Islet of Langerhans (tissue), 1 donor: ENCODE results near the gene OGG1.

Experiments used
- FAIRE-seq: peaks from one replicate; lab custom pipeline; 2011; peaks lifted over from hg19 to GRCh38; lab: Jason Lieb, UNC

Gene OGG1

GRCh38 chr3:9786209-9786739 lies 36.5 kb downstream of the OGG1 start:
- FAIRE-seq, result no peak

- no peak for FAIRE-seq
These were observed 37.3 kb downstream of the OGG1 start for GRCh38 chr3:9786825-9787669.

GRCh38 chr3:9787714-9788113 lies 38.0 kb downstream of the OGG1 start:
- no peak for FAIRE-seq

GRCh38 chr3:9791127-9791526 lies 41.4 kb downstream of the OGG1 start:
- FAIRE-seq, result no peak

- no peak for FAIRE-seq
These were observed 42.1 kb downstream of the OGG1 start for GRCh38 chr3:9791790-9792404.

GRCh38 chr3:9792405-9793160 lies 42.8 kb downstream of the OGG1 start, which contains the start of the genes ARPC4 and TADA3:
ARPC4 (plus strand) TSS chr3:9793082; CDS start chr3:9793122, 40 bp downstream.
TADA3 (minus strand) TSS chr3:9792473; CDS start chr3:9791466, 1,007 bp downstream.
- FAIRE-seq, result no peak

GRCh38 chr3:9793161-9793781 lies 43.5 kb downstream of the OGG1 start:
- FAIRE-seq, result no peak

- no peak for FAIRE-seq
These were observed 44.6 kb downstream of the OGG1 start for GRCh38 chr3:9794400-9794799.

- FAIRE-seq, result no peak
These were observed 45.5 kb downstream of the OGG1 start for GRCh38 chr3:9795207-9795606.

GRCh38 chr3:9797196-9797945 lies 47.6 kb downstream of the OGG1 start:
- FAIRE-seq, result no peak

- FAIRE-seq, result no peak
These were observed 50.8 kb downstream of the OGG1 start for GRCh38 chr3:9800529-9800928.

- no peak for FAIRE-seq
These were observed 53.7 kb downstream of the OGG1 start for GRCh38 chr3:9803494-9803893.

- no peak for FAIRE-seq
These were observed 55.2 kb downstream of the OGG1 start for GRCh38 chr3:9804996-9805395.

GRCh38 chr3:9806137-9806536 lies 56.4 kb downstream of the OGG1 start:
- no peak for FAIRE-seq
